HL-60 (cell line): Measurements from ENCODE around the gene UBAC2.

Source experiments
- DNase-seq, 2 experiments: peaks; one replicate each; pipeline ENCODE4 v3.0.0-alpha.2; 2010 to 2020; ENCODE audit warnings: low read depth in 1 of 2, low spot score in 1 of 2
- H3K27ac ChIP-seq: fragments of 250-450 bp; sonication (Bioruptor Pico); replicated peaks from 2 replicates; pipeline ENCODE4 v1.5.1; 2020; ENCODE audit warnings: mild to moderate bottlenecking, moderate library complexity
- H3K27me3 ChIP-seq: fragments of 250-450 bp; sonication (Bioruptor Pico); 2 replicates; pipeline ENCODE4 v1.5.1; 2021; ENCODE audit warnings: mild to moderate bottlenecking, moderate library complexity; ENCODE audit not compliant: insufficient read depth, poor library complexity, severe bottlenecking
- H3K4me3 ChIP-seq: replicated peaks from 2 replicates; pipeline ENCODE4 v1.5.1; 2011; ENCODE audit warnings: mild to moderate bottlenecking, control low read depth, low read length; ENCODE audit not compliant: insufficient read depth
- GABPA ChIP-seq: IDR thresholded peaks from 2 replicates; pipeline ENCODE4 v1.6.1; 2012; ENCODE audit warnings: low read depth
- POLR2AphosphoS5 ChIP-seq: IDR thresholded peaks from 2 replicates; pipeline ENCODE4 v1.6.1; 2012; ENCODE audit warnings: low read depth
- SPI1 ChIP-seq: IDR thresholded peaks from 2 replicates; pipeline ENCODE4 v1.6.1; 2012; ENCODE audit warnings: low read depth, mild to moderate bottlenecking, borderline replicate concordance
- TF ChIP-seq, protein P1 (sequence below): IDR thresholded peaks from 2 replicates; pipeline ENCODE4 v1.6.1; 2012; ENCODE audit warnings: low read depth; ENCODE audit not compliant: insufficient replicate concordance
- TF ChIP-seq, protein P2 (sequence below): IDR thresholded peaks from one replicate; pipeline ENCODE4 v1.5.1; 2011; ENCODE audit warnings: low read length, control low read depth, inconsistent platforms; ENCODE audit not compliant: insufficient read depth

Gene UBAC2

DNA sequence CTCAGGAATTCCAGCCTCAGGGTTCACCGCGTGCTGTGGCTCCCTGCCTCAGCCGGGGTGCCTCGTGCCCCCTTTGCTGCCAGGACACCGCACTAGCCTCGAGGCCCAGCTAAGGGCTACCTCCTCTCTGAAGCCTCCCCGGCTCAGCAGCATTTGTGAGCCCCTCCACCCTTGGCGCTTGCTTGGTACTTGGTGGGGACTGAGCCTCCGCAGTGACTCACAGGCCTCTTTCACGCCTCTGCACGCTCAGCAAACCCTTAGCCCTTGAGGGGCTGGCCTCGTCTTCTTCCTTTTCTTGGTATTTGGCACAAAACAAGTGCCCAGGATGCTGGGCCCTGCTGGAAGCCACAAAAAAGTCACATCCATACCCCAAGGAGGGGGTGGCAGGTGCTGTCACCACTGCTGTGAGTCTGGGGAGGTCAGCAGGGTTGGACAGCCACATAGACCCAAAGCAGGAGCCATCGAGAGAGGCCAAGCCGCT lies 215.2 kb downstream of the UBAC2 start:
- H3K27me3 ChIP-seq = no peaks in the 10 kb centered on the region
- no peak for DNase-seq
- TF ChIP-seq, protein P1, sequence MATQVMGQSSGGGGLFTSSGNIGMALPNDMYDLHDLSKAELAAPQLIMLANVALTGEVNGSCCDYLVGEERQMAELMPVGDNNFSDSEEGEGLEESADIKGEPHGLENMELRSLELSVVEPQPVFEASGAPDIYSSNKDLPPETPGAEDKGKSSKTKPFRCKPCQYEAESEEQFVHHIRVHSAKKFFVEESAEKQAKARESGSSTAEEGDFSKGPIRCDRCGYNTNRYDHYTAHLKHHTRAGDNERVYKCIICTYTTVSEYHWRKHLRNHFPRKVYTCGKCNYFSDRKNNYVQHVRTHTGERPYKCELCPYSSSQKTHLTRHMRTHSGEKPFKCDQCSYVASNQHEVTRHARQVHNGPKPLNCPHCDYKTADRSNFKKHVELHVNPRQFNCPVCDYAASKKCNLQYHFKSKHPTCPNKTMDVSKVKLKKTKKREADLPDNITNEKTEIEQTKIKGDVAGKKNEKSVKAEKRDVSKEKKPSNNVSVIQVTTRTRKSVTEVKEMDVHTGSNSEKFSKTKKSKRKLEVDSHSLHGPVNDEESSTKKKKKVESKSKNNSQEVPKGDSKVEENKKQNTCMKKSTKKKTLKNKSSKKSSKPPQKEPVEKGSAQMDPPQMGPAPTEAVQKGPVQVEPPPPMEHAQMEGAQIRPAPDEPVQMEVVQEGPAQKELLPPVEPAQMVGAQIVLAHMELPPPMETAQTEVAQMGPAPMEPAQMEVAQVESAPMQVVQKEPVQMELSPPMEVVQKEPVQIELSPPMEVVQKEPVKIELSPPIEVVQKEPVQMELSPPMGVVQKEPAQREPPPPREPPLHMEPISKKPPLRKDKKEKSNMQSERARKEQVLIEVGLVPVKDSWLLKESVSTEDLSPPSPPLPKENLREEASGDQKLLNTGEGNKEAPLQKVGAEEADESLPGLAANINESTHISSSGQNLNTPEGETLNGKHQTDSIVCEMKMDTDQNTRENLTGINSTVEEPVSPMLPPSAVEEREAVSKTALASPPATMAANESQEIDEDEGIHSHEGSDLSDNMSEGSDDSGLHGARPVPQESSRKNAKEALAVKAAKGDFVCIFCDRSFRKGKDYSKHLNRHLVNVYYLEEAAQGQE = no peak
- no peak for TF ChIP-seq SPI1
- TF ChIP-seq GABPA = no peak
- TF ChIP-seq POLR2AphosphoS5 = no peak
- TF ChIP-seq, protein P2, sequence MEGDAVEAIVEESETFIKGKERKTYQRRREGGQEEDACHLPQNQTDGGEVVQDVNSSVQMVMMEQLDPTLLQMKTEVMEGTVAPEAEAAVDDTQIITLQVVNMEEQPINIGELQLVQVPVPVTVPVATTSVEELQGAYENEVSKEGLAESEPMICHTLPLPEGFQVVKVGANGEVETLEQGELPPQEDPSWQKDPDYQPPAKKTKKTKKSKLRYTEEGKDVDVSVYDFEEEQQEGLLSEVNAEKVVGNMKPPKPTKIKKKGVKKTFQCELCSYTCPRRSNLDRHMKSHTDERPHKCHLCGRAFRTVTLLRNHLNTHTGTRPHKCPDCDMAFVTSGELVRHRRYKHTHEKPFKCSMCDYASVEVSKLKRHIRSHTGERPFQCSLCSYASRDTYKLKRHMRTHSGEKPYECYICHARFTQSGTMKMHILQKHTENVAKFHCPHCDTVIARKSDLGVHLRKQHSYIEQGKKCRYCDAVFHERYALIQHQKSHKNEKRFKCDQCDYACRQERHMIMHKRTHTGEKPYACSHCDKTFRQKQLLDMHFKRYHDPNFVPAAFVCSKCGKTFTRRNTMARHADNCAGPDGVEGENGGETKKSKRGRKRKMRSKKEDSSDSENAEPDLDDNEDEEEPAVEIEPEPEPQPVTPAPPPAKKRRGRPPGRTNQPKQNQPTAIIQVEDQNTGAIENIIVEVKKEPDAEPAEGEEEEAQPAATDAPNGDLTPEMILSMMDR = no peak
- H3K4me3 ChIP-seq = no peak overlapping the region
- H3K27ac ChIP-seq = no peak overlapping the region

DNA sequence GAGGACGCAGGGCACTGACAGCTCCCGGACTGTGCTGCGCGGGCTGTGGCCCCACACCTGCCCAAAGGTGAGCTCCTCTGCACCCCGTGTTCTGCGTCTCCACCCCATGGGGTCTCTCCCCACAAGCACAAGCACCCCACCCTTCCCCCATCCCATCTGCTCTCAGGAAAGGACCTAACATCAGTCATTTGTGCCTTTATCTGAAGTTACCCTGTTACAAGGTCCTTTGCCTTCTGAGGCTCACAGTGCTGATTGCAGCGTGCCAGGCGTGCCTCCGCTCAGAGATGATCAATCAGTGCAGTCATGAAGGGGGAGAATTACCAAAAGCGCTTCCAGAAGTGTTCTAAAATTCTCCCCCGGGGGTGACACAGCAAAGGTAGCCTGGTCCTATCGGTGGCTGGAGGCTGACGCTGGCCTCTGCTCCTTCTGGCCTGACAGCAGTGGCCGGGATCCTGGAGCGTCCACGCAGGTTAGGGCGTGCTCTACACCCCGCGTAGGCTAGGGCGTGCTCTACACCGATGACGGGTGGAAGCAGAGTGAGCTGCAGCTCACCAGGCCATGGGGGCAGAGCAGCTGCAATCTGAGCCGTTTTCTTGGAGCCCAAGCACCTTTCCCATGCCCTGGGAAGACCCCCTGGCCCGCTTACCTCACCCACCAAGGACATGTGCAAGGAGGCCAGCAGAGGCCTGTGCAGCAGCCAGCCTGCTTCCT lies 215.9 kb downstream of the UBAC2 start:
- DNase-seq = no peak
- TF ChIP-seq, protein P1 = no peak
- TF ChIP-seq GABPA = no peak

DNA sequence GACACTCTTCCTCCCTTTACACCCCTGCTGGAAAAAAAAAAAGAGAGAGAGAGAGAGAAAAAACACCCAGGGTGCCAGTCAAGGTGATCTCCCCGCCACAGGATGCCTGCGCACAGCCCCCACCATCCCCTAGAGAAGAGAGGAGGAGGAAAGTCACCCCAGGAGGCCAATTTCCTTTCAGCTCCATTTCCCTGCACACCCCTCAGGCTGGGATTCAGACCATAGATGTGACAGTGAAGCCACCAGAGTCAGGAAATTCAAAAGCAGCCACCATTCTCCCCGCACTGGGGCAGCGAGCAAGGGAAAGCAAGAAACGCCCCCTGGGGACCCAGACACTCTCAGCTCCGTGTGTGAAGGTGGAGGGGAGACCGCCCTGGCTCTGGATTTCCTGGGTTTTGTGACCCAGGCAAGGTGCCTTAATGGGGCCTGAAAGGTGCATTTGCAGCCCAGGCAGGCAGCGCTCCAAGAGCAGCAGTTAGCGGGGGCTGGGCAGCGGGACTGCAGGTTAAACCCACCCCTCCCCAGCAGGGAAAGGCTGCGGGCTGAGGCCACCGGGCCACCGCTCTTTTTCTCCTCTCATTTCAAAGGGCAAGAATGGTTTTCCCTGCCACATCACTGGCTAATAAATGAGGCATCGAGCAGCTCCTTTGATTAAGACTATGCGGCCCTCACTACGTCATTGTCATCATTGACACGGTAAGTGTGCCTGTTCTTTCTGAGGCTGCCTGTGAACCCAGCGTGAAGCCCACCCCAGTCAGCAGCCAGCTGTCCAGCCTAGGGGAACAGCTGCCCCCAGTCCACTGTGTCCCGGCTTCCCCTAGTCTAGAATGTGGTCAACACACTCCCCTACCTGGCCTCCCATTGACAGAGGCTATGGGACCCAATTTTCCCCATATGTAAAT lies 216.8 kb downstream of the UBAC2 start:
- Histone ChIP-seq H3K4me3 (no peak overlapping the region), H3K27me3 (no peaks in the 10 kb centered on the region), H3K27ac (no peak overlapping the region)
- TF ChIP-seq, protein P1 = no peak
- no peak for TF ChIP-seq SPI1
- TF ChIP-seq POLR2AphosphoS5 = no peak
- no peak for TF ChIP-seq GABPA
- TF ChIP-seq, protein P2 = no peak
- DNase-seq = no peak

More for the DNA sequence above, 215.9 kb downstream of the UBAC2 start:
- Histone ChIP-seq H3K27me3 (no peaks in the 10 kb centered on the region), H3K4me3 (no peak overlapping the region), H3K27ac (no peak overlapping the region)
